Measurements from ENCODE around the gene NDUFV2.

- TF ChIP-seq CTCF (IDR thresholded peaks at IDR 0.05) (no peak), EZH2phosphoT487 (IDR thresholded peaks at IDR 0.05) (no peak), EZH2 (IDR thresholded peaks at IDR 0.05) (no peak)
Observed at GRCh38 chr18:9130806-9131205, 28.3 kb downstream of the NDUFV2 start.

All from neural progenitor cell (in vitro differentiated cells).